SK-N-SH (cell line): ENCODE measurements around the gene FUNDC2. TPM values are rescaled to one million over a fixed set of nuclear protein-coding genes. Genes with fewer than 3 reads are reported as not detected.

Source experiments
- CTCF ChIA-PET: fragments of 300-600, 350-600 bp; formaldehyde crosslinking; extraction: SDS; loops from one replicate; lab custom pipeline; 2021; lab: Yijun Ruan, JAX
- POLR2A ChIA-PET: fragments of 350-600 bp; sonication (Branson Sonifier 250); formaldehyde crosslinking; extraction: SDS; loops from one replicate; lab custom pipeline; 2020; ENCODE audit warnings: antibody characterized with exemption, inconsistent platforms; lab: Yijun Ruan, JAX
- DNase-seq: peaks from one replicate; pipeline ENCODE4 v3.0.0; 2012
- H2AFZ ChIP-seq: fragments of 200-600 bp; sonication (generic); 2 replicates; pipeline ENCODE4 v1.8.1; 2016; ENCODE audit warnings: antibody characterized with exemption, mild to moderate bottlenecking, low read depth
- H3F3A ChIP-seq: fragments of 200-600 bp; sonication (generic); replicated peaks from 2 replicates; pipeline ENCODE3; 2016; ENCODE audit warnings: antibody characterized with exemption, mild to moderate bottlenecking; ENCODE audit not compliant: insufficient read depth
- H3K27ac ChIP-seq, 2 experiments: fragments of 200-500 bp in 1 of 2; fragments of 200-600 bp in 1 of 2; sonication (Bioruptor generic) in 1 of 2; sonication (generic), shearing (Covaris generic) in 1 of 2; 2 replicates each; pipeline versions ENCODE4 v1.5.1 to v1.6.1; 2014 to 2016; ENCODE audit warnings: low read depth in 2 of 2, inconsistent platforms in 1 of 2, low read length in 1 of 2, mild to moderate bottlenecking in 1 of 2, mixed read lengths in 1 of 2
- H3K27me3 ChIP-seq: fragments of 200-600 bp; sonication (generic), shearing (Covaris generic); 2 replicates; pipeline ENCODE4 v1.6.1; 2016; ENCODE audit warnings: mixed run types; ENCODE audit not compliant: insufficient read depth
- H3K36me3 ChIP-seq, 2 experiments: fragments of 200-500 bp in 1 of 2; fragments of 200-600 bp in 1 of 2; sonication (Bioruptor generic) in 1 of 2; sonication (generic) in 1 of 2; replicated peaks in 1 of 2; 2 replicates each; pipeline versions ENCODE3 to v1.5.1; 2014 to 2016; ENCODE audit warnings: low read length in 1 of 2, mild to moderate bottlenecking in 1 of 2; ENCODE audit not compliant: insufficient read depth in 2 of 2, control insufficient read depth in 1 of 2
- H3K4me1 ChIP-seq, 2 experiments: fragments of 200-500 bp in 1 of 2; fragments of 200-600 bp in 1 of 2; sonication (Bioruptor generic) in 1 of 2; sonication (generic), shearing (Covaris generic) in 1 of 2; 2 replicates each; pipeline versions ENCODE4 v1.5.1 to v1.6.1; 2014 to 2016; ENCODE audit warnings: low read depth in 1 of 2, low read length in 1 of 2, mixed run types in 1 of 2; ENCODE audit not compliant: insufficient read depth in 2 of 2, control insufficient read depth in 1 of 2
- H3K4me2 ChIP-seq: fragments of 200-600 bp; sonication (generic), shearing (Covaris generic); 2 replicates; pipeline ENCODE4 v1.6.1; 2017; ENCODE audit warnings: mixed run types
- H3K4me3 ChIP-seq, 2 experiments: fragments of 200-500 bp in 1 of 2; fragments of 200-600 bp in 1 of 2; sonication (Bioruptor generic) in 1 of 2; sonication (generic), shearing (Covaris generic) in 1 of 2; 2 replicates each; pipeline versions ENCODE4 v1.5.1 to v1.8.1; 2014 to 2016; ENCODE audit warnings: low read depth in 2 of 2, inconsistent platforms in 1 of 2, low read length in 1 of 2, mild to moderate bottlenecking in 1 of 2, mixed read lengths in 1 of 2, moderate library complexity in 1 of 2
- H3K79me2 ChIP-seq: fragments of 200-600 bp; sonication (generic); 2 replicates; pipeline ENCODE4 v1.8.1; 2017; ENCODE audit warnings: mild to moderate bottlenecking; ENCODE audit not compliant: insufficient read depth
- H3K9ac ChIP-seq: fragments of 200-600 bp; sonication (generic); 2 replicates; pipeline ENCODE4 v1.6.1; 2017; ENCODE audit warnings: mixed run types
- H3K9me2 ChIP-seq: fragments of 200-600 bp; sonication (generic); 2 replicates; pipeline ENCODE4 v1.6.1; 2017; ENCODE audit warnings: mixed run types
- H3K9me3 ChIP-seq: fragments of 200-600 bp; sonication (generic); 2 replicates; pipeline ENCODE4 v1.6.1; 2017; ENCODE audit warnings: mixed run types, mild to moderate bottlenecking, moderate library complexity
- H4K20me1 ChIP-seq: fragments of 200-600 bp; sonication (generic); 2 replicates; pipeline ENCODE4 v1.6.1; 2017; ENCODE audit warnings: mild to moderate bottlenecking, mixed run types; ENCODE audit not compliant: insufficient read depth
- ELF1 ChIP-seq: IDR thresholded peaks from 2 replicates; pipeline ENCODE4 v1.4.0; 2012
- EP300 ChIP-seq, 2 experiments: IDR thresholded peaks; 2 replicates each; pipeline versions ENCODE4 v1.4.0 to v1.6.1; 2012; ENCODE audit warnings: borderline replicate concordance in 1 of 2, low read depth in 1 of 2, low read length in 1 of 2
- EZH2phosphoT487 ChIP-seq: fragments of 200-600 bp; sonication (generic); IDR thresholded peaks from 2 replicates; pipeline ENCODE4 v1.6.1; 2017; ENCODE audit warnings: low read depth, mixed run types, mild to moderate bottlenecking, antibody characterized with exemption, moderate library complexity, borderline replicate concordance
- FOXJ3 ChIP-seq: sonication (generic); formaldehyde crosslinking; IDR thresholded peaks from 2 replicates; pipeline ENCODE4 v1.5.1; 2020; ENCODE audit warnings: mild to moderate bottlenecking, missing genetic modification reagents
- MEF2A ChIP-seq: IDR thresholded peaks from 2 replicates; pipeline ENCODE4 v1.4.0; 2012; ENCODE audit warnings: low read depth, borderline replicate concordance
- NFIC ChIP-seq: IDR thresholded peaks from 2 replicates; pipeline ENCODE4 v1.4.0; 2012; ENCODE audit warnings: borderline replicate concordance
- PBX3 ChIP-seq: IDR thresholded peaks from 2 replicates; pipeline ENCODE4; 2012
- REST ChIP-seq: IDR thresholded peaks from 2 replicates; pipeline ENCODE4 v1.6.1; 2012; ENCODE audit warnings: mild to moderate bottlenecking, low read depth, low read length, moderate library complexity
- RXRA ChIP-seq: IDR thresholded peaks from 2 replicates; pipeline ENCODE4 v1.4.0; 2012; ENCODE audit warnings: low read depth, mild to moderate bottlenecking, borderline replicate concordance
- TEAD4 ChIP-seq: IDR thresholded peaks from 2 replicates; pipeline ENCODE4 v1.4.0; 2012; ENCODE audit warnings: mild to moderate bottlenecking, borderline replicate concordance; ENCODE audit not compliant: insufficient read depth
- ZBTB33 ChIP-seq: IDR thresholded peaks from 2 replicates; pipeline ENCODE4 v1.4.0; 2012; ENCODE audit warnings: low read depth, borderline replicate concordance
- WGBS: methylation state at CpG from one replicate; pipeline ENCODE4 v1.1.6; 2017; ENCODE audit warnings: low lambda C conversion rate; 5-methylcytosine and 5-hydroxymethylcytosine counted together
- polyA plus RNA-seq, 3 experiments: library from polyadenylated mRNA; depleted of rRNA; stranded (reverse); fragments of >200 nt; gene quantifications; 2 replicates each; pipeline ENCODE4 v1.2.3, GENCODE V29; 2012
- TF ChIP-seq, protein P1 (sequence below): fragments of 200-600 bp; sonication (generic); IDR thresholded peaks from 2 replicates; pipeline ENCODE4 v1.6.1; 2017; ENCODE audit warnings: antibody characterized with exemption, mild to moderate bottlenecking, moderate library complexity
- TF ChIP-seq, protein P2 (sequence below): fragments of 150-350 bp; IDR thresholded peaks from 2 replicates; pipeline ENCODE4 v1.6.1; 2016; ENCODE audit warnings: mild to moderate bottlenecking, low read depth, low read length

The FUNDC2 gene
- polyA plus RNA-seq, 1 of the 3 experiments (the other 2 are of a cell fraction) = 55.9 TPM

- H3K27me3 ChIP-seq = no peaks in the 10 kb centered on the region
- no peak overlapping the region for H3K4me3 ChIP-seq
- no peak for DNase-seq
- no peaks in the 10 kb centered on the region for H3K36me3 ChIP-seq
- H3K9me3 ChIP-seq = no peaks in the 10 kb centered on the region
- no peaks in the 10 kb centered on the region for H3F3A ChIP-seq
- WGBS = 15% methylated on average over 3 of the region's 3 CpGs
- H3K27ac ChIP-seq = peak overlapping the region in 1 of 2 experiments; percentile 71; a peak in 2 of 4 replicates
- H3K79me2 ChIP-seq = no peaks in the 10 kb centered on the region
- no peak overlapping the region for H2AFZ ChIP-seq
- no peak overlapping the region for H3K4me2 ChIP-seq
- no peaks in the 10 kb centered on the region for H3K9me2 ChIP-seq
- no peak for TF ChIP-seq EP300 (IDR thresholded peaks at IDR 0.05; ENCODE audit: borderline replicate concordance in 1 of 2, low read depth in 1 of 2, low read length in 1 of 2)
- no peak for TF ChIP-seq REST
- TF ChIP-seq FOXJ3 = no peak
- TF ChIP-seq, protein P1, sequence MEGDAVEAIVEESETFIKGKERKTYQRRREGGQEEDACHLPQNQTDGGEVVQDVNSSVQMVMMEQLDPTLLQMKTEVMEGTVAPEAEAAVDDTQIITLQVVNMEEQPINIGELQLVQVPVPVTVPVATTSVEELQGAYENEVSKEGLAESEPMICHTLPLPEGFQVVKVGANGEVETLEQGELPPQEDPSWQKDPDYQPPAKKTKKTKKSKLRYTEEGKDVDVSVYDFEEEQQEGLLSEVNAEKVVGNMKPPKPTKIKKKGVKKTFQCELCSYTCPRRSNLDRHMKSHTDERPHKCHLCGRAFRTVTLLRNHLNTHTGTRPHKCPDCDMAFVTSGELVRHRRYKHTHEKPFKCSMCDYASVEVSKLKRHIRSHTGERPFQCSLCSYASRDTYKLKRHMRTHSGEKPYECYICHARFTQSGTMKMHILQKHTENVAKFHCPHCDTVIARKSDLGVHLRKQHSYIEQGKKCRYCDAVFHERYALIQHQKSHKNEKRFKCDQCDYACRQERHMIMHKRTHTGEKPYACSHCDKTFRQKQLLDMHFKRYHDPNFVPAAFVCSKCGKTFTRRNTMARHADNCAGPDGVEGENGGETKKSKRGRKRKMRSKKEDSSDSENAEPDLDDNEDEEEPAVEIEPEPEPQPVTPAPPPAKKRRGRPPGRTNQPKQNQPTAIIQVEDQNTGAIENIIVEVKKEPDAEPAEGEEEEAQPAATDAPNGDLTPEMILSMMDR = no peak
- no peak for TF ChIP-seq RXRA
- no peak for TF ChIP-seq EZH2phosphoT487
- H3K9ac ChIP-seq = no peak overlapping the region
- H4K20me1 ChIP-seq = no peaks in the 10 kb centered on the region
- ChIA-PET POLR2A (no interaction called here), CTCF (interaction anchor here (1.0 kb wide), 1 partner anchor 27 kb away, joined by 3 read pairs; no protein-coding TSS in a partner anchor)
- peaks cover 0 to 6% of the 10 kb centered on the region in 2 experiments; a peak in 1 of 4 replicates for H3K4me1 ChIP-seq
Measured at GRCh38 chrX:155009994-155010472, 16.6 kb upstream of the FUNDC2 start.

DNA sequence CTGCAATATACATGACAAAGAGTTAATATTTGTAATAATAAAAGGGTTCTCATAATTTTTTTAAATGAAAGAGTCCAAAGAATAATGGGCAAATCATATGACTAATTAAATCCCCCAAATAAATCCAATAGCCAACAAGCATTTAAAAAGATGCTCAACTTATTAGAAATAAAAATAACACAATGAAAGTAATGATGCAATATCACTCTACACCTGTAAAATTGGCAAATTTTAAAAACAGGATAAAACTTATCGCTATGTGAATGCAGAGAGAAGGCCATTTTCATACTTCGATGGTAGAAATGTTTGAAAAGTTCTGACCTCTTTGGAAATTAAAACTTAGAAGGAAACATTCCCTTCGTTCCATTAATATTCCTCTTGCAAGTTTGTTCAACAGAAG lies 6.1 kb upstream of the FUNDC2 start:
- Histone ChIP-seq H3K4me1 (no peaks in the 10 kb centered on the region), H3F3A (no peaks in the 10 kb centered on the region), H3K9me2 (no peaks in the 10 kb centered on the region), H3K79me2 (no peaks in the 10 kb centered on the region), H2AFZ (no peak overlapping the region), H3K9me3 (no peaks in the 10 kb centered on the region), H3K9ac (no peak overlapping the region), H4K20me1 (no peaks in the 10 kb centered on the region), H3K27ac (no peak overlapping the region), H3K4me3 (no peak overlapping the region), H3K4me2 (no peak overlapping the region), H3K27me3 (no peaks in the 10 kb centered on the region), H3K36me3 (no peaks in the 10 kb centered on the region)
- ChIA-PET CTCF (no interaction called here), POLR2A (no interaction called here)
- no peak for DNase-seq
- WGBS = 44% methylated on average over 3 of the region's 3 CpGs
- TF ChIP-seq PBX3 = no peak
- no peak for TF ChIP-seq ELF1
- TF ChIP-seq MEF2A = no peak
- TF ChIP-seq NFIC = no peak
- no peak for TF ChIP-seq ZBTB33
- TF ChIP-seq, protein P1 = no peak
- TF ChIP-seq EZH2phosphoT487 = no peak
- no peak for TF ChIP-seq FOXJ3
- no peak for TF ChIP-seq TEAD4
- TF ChIP-seq, protein P2, sequence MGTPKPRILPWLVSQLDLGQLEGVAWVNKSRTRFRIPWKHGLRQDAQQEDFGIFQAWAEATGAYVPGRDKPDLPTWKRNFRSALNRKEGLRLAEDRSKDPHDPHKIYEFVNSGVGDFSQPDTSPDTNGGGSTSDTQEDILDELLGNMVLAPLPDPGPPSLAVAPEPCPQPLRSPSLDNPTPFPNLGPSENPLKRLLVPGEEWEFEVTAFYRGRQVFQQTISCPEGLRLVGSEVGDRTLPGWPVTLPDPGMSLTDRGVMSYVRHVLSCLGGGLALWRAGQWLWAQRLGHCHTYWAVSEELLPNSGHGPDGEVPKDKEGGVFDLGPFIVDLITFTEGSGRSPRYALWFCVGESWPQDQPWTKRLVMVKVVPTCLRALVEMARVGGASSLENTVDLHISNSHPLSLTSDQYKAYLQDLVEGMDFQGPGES = no peak
